B cell (primary cell): ENCODE measurements around the gene NYAP2. TPM values are rescaled to one million over a fixed set of nuclear protein-coding genes. Genes with fewer than 3 reads are reported as not detected.

ENCODE experiments used
- ATAC-seq: fragments of 200-7000 bp; cut with Tn5 transposase; one replicate; pipeline ENCODE4 v1.10.0; 2021; ENCODE audit warnings: low read depth, mild to moderate bottlenecking, moderate number of reproducible peaks, moderate library complexity
- CTCF ChIA-PET: fragments of 350-600 bp; sonication (Branson Sonifier 250); formaldehyde crosslinking; loops from one replicate; lab custom pipeline; 2021; ENCODE audit warnings: antibody characterized with exemption, inconsistent platforms; lab: Charles Lee
- POLR2A ChIA-PET: fragments of 350-600 bp; sonication (Branson Sonifier 250); formaldehyde crosslinking; loops from one replicate; lab custom pipeline; 2021; ENCODE audit warnings: antibody characterized with exemption; lab: Charles Lee
- DNase-seq: peaks from one replicate; pipeline ENCODE4 v3.0.0; 2013
- H2AFZ ChIP-seq: 2 replicates; pipeline ENCODE4 v1.6.1; 2012; ENCODE audit warnings: mild to moderate bottlenecking, low read depth, low read length; ENCODE audit not compliant: insufficient read depth, poor library complexity, severe bottlenecking
- H3K27ac ChIP-seq, 2 donors: 1 replicate in 1 of 2; 2 replicates in 1 of 2; pipeline ENCODE4 v1.5.1; 2012 to 2013; ENCODE audit warnings: low read length in 2 of 2, mild to moderate bottlenecking in 2 of 2, moderate library complexity in 1 of 2
- H3K27me3 ChIP-seq, 4 experiments: fragments of 200-600 bp in 1 of 4; sonication (generic) in 1 of 4; replicated peaks in 1 of 4; 1 replicate in 2 of 4; 2 replicates in 2 of 4; pipeline versions ENCODE4 v1.6.1 to v1.7.0; 2013 to 2016; ENCODE audit warnings: low read length in 3 of 4, mild to moderate bottlenecking in 2 of 4, mixed read lengths in 1 of 4, moderate library complexity in 1 of 4; ENCODE audit not compliant: insufficient read depth in 4 of 4, control insufficient read depth in 3 of 4; ENCODE audit errors: control extremely low read depth in 1 of 4
- H3K36me3 ChIP-seq, 2 experiments: replicated peaks in 1 of 2; 1 replicate in 1 of 2; 2 replicates in 1 of 2; pipeline versions ENCODE4 v1.6.1 to v1.7.1; 2013; ENCODE audit warnings: low read length in 1 of 2; ENCODE audit not compliant: insufficient read depth in 2 of 2, control insufficient read depth in 1 of 2; ENCODE audit errors: control extremely low read depth in 1 of 2, extremely low read depth in 1 of 2
- H3K4me1 ChIP-seq, 2 donors: fragments of 200-600 bp in 1 of 2; sonication (generic) in 1 of 2; 1 replicate in 1 of 2; 2 replicates in 1 of 2; pipeline versions ENCODE4 v1.5.1 to v1.6.1; 2013 to 2017; ENCODE audit warnings: low read length in 2 of 2; ENCODE audit not compliant: control insufficient read depth in 2 of 2, insufficient read depth in 2 of 2
- H3K4me2 ChIP-seq: replicated peaks from 2 replicates; pipeline ENCODE3; 2012; ENCODE audit warnings: mild to moderate bottlenecking, low read depth, low read length; ENCODE audit not compliant: poor library complexity, severe bottlenecking
- H3K4me3 ChIP-seq, 5 experiments: fragments of 200-600 bp in 1 of 5; sonication (generic) in 1 of 5; 1 replicate in 3 of 5; 2 replicates in 2 of 5; pipeline versions ENCODE4 v1.5.1 to v1.7.0; 2011 to 2016; ENCODE audit warnings: low read length in 4 of 5, mild to moderate bottlenecking in 4 of 5, low read depth in 2 of 5, control low read depth in 1 of 5, moderate library complexity in 1 of 5; ENCODE audit not compliant: insufficient read depth in 1 of 5; ENCODE audit errors: control extremely low read depth in 1 of 5, extremely low read depth in 1 of 5
- H3K79me2 ChIP-seq: fragments of 200-600 bp; sonication (generic); one replicate; pipeline ENCODE4 v1.6.0; 2016; ENCODE audit warnings: low read length; ENCODE audit not compliant: control insufficient read depth, insufficient read depth
- H3K9ac ChIP-seq: fragments of 200-600 bp; sonication (generic); 2 replicates; pipeline ENCODE4 v1.6.1; 2017; ENCODE audit warnings: mild to moderate bottlenecking, low read length, moderate library complexity
- H3K9me3 ChIP-seq, 3 donors: one replicate each; pipeline versions ENCODE4 v1.6.1 to v1.7.1; 2013; ENCODE audit warnings: low read length in 2 of 3; ENCODE audit not compliant: control insufficient read depth in 2 of 3, insufficient read depth in 1 of 3; ENCODE audit errors: control extremely low read depth in 1 of 3
- H4K20me1 ChIP-seq: 2 replicates; pipeline ENCODE4 v1.6.0; 2012; ENCODE audit warnings: mild to moderate bottlenecking, low read length; ENCODE audit not compliant: insufficient read depth, control insufficient read depth, poor library complexity, severe bottlenecking
- H3K27ac Mint-ChIP-seq: one replicate; pipeline ENCODE4 v1.8.0; 2021; ENCODE audit warnings: mixed read lengths
- H3K27me3 Mint-ChIP-seq: one replicate; pipeline ENCODE4 v1.8.0; 2021; ENCODE audit warnings: mixed read lengths
- H3K4me1 Mint-ChIP-seq: one replicate; pipeline ENCODE4 v1.8.0; 2021; ENCODE audit warnings: mixed read lengths
- H3K4me3 Mint-ChIP-seq: one replicate; pipeline ENCODE4 v1.8.0; 2021; ENCODE audit warnings: mixed read lengths
- H3K9me3 Mint-ChIP-seq: one replicate; pipeline ENCODE4 v1.8.0; 2022; ENCODE audit warnings: mixed read lengths; ENCODE audit not compliant: insufficient read depth
- CTCF ChIP-seq: fragments of 200-600 bp; IDR thresholded peaks from one replicate; pipeline ENCODE4 v1.8.0; 2022; ENCODE audit warnings: antibody characterized with exemption, mild to moderate bottlenecking
- EZH2 ChIP-seq: IDR thresholded peaks from 2 replicates; pipeline ENCODE4 v1.6.1; 2012; ENCODE audit warnings: borderline replicate concordance, low read depth, mild to moderate bottlenecking, moderate library complexity, low read length; ENCODE audit not compliant: insufficient read depth, poor library complexity, severe bottlenecking
- WGBS: methylation state at CpG from one replicate; pipeline ENCODE4 v1.1.5; 2013; ENCODE audit warnings: missing lambda C conversion rate; ENCODE audit not compliant: insufficient coverage; 5-methylcytosine and 5-hydroxymethylcytosine counted together
- intact Hi-C: fragments of 100-400 bp; cut with micrococcal nuclease; formaldehyde crosslinking; loops from one replicate; pipeline ENCODE4 v1.10.0; 2022
- polyA plus RNA-seq: library from polyadenylated mRNA; depleted of rRNA; stranded (reverse); fragments of >200 nt; gene quantifications from 2 replicates; pipeline ENCODE4 v1.2.3, GENCODE V29; 2012
- total RNA-seq, 2 donors: library from RNA; stranded (reverse); fragments of 120-200 nt in 1 of 2; gene quantifications; 1 replicate in 1 of 2; 2 replicates in 1 of 2; pipeline versions ENCODE4 v1.2.3 to v1.2.4, GENCODE V29; 2013 to 2022

Gene NYAP2
- total and polyA plus RNA-seq, 2 donors (not counting 1 experiment from before 2014, with no cell fraction given) = 0.12 to 0.17 TPM

- intact Hi-C loops = no loop called here
- Mint-ChIP-seq H3K27me3 (no peaks in the 10 kb centered on the region), H3K4me1 (no peaks in the 10 kb centered on the region), H3K4me3 (no peak overlapping the region), H3K27ac (no peak overlapping the region), H3K9me3 (no peaks in the 10 kb centered on the region)
- H3K4me1 ChIP-seq = no peaks in the 10 kb centered on the region
- no peak overlapping the region for H3K4me2 ChIP-seq
- H3K27ac ChIP-seq = no peak overlapping the region
- no peak for TF ChIP-seq EZH2
- TF ChIP-seq CTCF = no peak
- ATAC-seq (no peak), DNase-seq (no peak)
- no peaks in the 10 kb centered on the region for H3K27me3 ChIP-seq
- H3K9me3 ChIP-seq = no peaks in the 10 kb centered on the region
- no peak overlapping the region for H3K4me3 ChIP-seq
- CTCF ChIA-PET = no interaction called here
- POLR2A ChIA-PET = no interaction called here
- no peaks in the 10 kb centered on the region for H3K79me2 ChIP-seq
- H3K36me3 ChIP-seq = no peaks in the 10 kb centered on the region
- no peak overlapping the region for H2AFZ ChIP-seq
- whole genome bisulfite sequencing = no CpG with 5 or more reads among the region's 4 CpGs
- H3K9ac ChIP-seq = no peak overlapping the region
- no peaks in the 10 kb centered on the region for H4K20me1 ChIP-seq
Observed at GRCh38 chr2:225598897-225599296, 199.4 kb downstream of the NYAP2 start.

- no peak overlapping the region for H3K4me3 Mint-ChIP-seq
Observed at GRCh38 chr2:225599856-225600255, 200.3 kb downstream of the NYAP2 start.

More at GRCh38 chr2:225599856-225600255, 200.3 kb downstream of the NYAP2 start:
- intact Hi-C loops = no loop called here
- Histone ChIP-seq H4K20me1 (no peaks in the 10 kb centered on the region), H3K4me1 (no peaks in the 10 kb centered on the region), H3K9ac (no peak overlapping the region), H2AFZ (no peak overlapping the region), H3K36me3 (no peaks in the 10 kb centered on the region), H3K27ac (no peak overlapping the region), H3K4me2 (no peak overlapping the region), H3K27me3 (no peaks in the 10 kb centered on the region), H3K79me2 (no peaks in the 10 kb centered on the region), H3K9me3 (no peaks in the 10 kb centered on the region), H3K4me3 (no peak overlapping the region)
- TF ChIP-seq EZH2 = no peak
- TF ChIP-seq CTCF = no peak
- CTCF ChIA-PET = no interaction called here
- no peaks in the 10 kb centered on the region for H3K9me3 Mint-ChIP-seq
- POLR2A ChIA-PET = no interaction called here
- 45% methylated on average over 1 of the region's 1 CpG for WGBS
- no peak for ATAC-seq
- no peak for DNase-seq
- H3K27ac Mint-ChIP-seq = no peak overlapping the region
- H3K4me1 Mint-ChIP-seq = no peaks in the 10 kb centered on the region
- no peaks in the 10 kb centered on the region for H3K27me3 Mint-ChIP-seq
